HEK293T (cell line): ENCODE results near the gene IFT25.

Source experiments
- ARNT ChIP-seq: fragments of 450-650 bp; IDR thresholded peaks from 2 replicates; pipeline ENCODE4 v1.6.1; 2017; ENCODE audit warnings: mild to moderate bottlenecking
- BHLHE40 ChIP-seq: fragments of 450-650 bp; IDR thresholded peaks from 2 replicates; pipeline ENCODE4 v1.6.1; 2016; ENCODE audit warnings: mild to moderate bottlenecking, moderate library complexity, borderline replicate concordance
- ELF4 ChIP-seq: fragments of 450-650 bp; IDR thresholded peaks from 2 replicates; pipeline ENCODE4 v1.6.1; 2017; ENCODE audit warnings: antibody characterized with exemption
- FOXA1 ChIP-seq: fragments of 450-650 bp; IDR thresholded peaks from 2 replicates; pipeline ENCODE4 v1.6.1; 2016; ENCODE audit warnings: mild to moderate bottlenecking
- FOXK2 ChIP-seq: fragments of 450-650 bp; IDR thresholded peaks from 2 replicates; pipeline ENCODE4 v1.6.1; 2016; ENCODE audit warnings: mild to moderate bottlenecking
- L3MBTL2 ChIP-seq: fragments of 450-650 bp; conservative IDR thresholded peaks from 2 replicates; pipeline ENCODE4 v1.6.1; 2016; ENCODE audit warnings: mild to moderate bottlenecking
- LEF1 ChIP-seq: fragments of 450-650 bp; IDR thresholded peaks from 2 replicates; pipeline ENCODE4 v1.6.1; 2017; ENCODE audit warnings: mild to moderate bottlenecking, borderline replicate concordance
- SP1 ChIP-seq: fragments of 450-650 bp; IDR thresholded peaks from 2 replicates; pipeline ENCODE4 v1.6.1; 2017
- SUZ12 ChIP-seq: fragments of 450-650 bp; IDR thresholded peaks from 2 replicates; pipeline ENCODE4 v1.6.1; 2016; ENCODE audit warnings: mild to moderate bottlenecking
- TF ChIP-seq, protein P1 (sequence below): fragments of 450-650 bp; IDR thresholded peaks from 2 replicates; pipeline ENCODE4 v1.6.1; 2016

GRCh38 chr1:53913352-53914033 is 32.0 kb downstream of the IFT25 start:
- TF ChIP-seq FOXK2: no peak
- TF ChIP-seq L3MBTL2: no peak
- no peak for TF ChIP-seq LEF1
- TF ChIP-seq ELF4: no peak
- TF ChIP-seq ARNT: no peak
- TF ChIP-seq SUZ12: no peak
- TF ChIP-seq FOXA1: no peak
- TF ChIP-seq, protein P1, sequence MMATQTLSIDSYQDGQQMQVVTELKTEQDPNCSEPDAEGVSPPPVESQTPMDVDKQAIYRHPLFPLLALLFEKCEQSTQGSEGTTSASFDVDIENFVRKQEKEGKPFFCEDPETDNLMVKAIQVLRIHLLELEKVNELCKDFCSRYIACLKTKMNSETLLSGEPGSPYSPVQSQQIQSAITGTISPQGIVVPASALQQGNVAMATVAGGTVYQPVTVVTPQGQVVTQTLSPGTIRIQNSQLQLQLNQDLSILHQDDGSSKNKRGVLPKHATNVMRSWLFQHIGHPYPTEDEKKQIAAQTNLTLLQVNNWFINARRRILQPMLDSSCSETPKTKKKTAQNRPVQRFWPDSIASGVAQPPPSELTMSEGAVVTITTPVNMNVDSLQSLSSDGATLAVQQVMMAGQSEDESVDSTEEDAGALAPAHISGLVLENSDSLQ: no peak
- TF ChIP-seq SP1: no peak
- no peak for TF ChIP-seq BHLHE40
